GM12878 (cell line): ENCODE data around the gene TEX54. TPM values are rescaled to one million over a fixed set of nuclear protein-coding genes. Genes with fewer than 3 reads are reported as not detected.

Experiments
- CBX3 ChIP-seq: fragments of 200-600 bp; sonication (generic); IDR thresholded peaks from 2 replicates; pipeline ENCODE4 v1.6.1; 2016; ENCODE audit warnings: low read depth, borderline replicate concordance
- CHD2 ChIP-seq: IDR thresholded peaks from 2 replicates; pipeline ENCODE4 v1.6.1; 2011; ENCODE audit warnings: low read depth, low read length, improper control_type of control experiment, borderline replicate concordance
- EP300 ChIP-seq, 2 experiments: fragments of 150-350 bp in 1 of 2; IDR thresholded peaks; 2 replicates each; pipeline ENCODE4 v1.6.1; 2011 to 2012; ENCODE audit warnings: low read depth in 2 of 2, low read length in 2 of 2, borderline replicate concordance in 1 of 2, improper control_type of control experiment in 1 of 2, inconsistent platforms in 1 of 2; ENCODE audit not compliant: control insufficient read depth in 1 of 2
- HSF1 ChIP-seq: fragments of 150-350 bp; IDR thresholded peaks from 2 replicates; pipeline ENCODE4 v1.6.1; 2014; ENCODE audit warnings: mild to moderate bottlenecking, low read depth, low read length
- IRF3 ChIP-seq: fragments of 450-650 bp; IDR thresholded peaks from 2 replicates; pipeline ENCODE4 v1.6.1; 2014; ENCODE audit warnings: mild to moderate bottlenecking
- MXI1 ChIP-seq: fragments of 150-350 bp; IDR thresholded peaks from 2 replicates; pipeline ENCODE4 v1.6.1; 2011; ENCODE audit warnings: low read depth, mild to moderate bottlenecking, inconsistent platforms, low read length, improper control_type of control experiment
- NFXL1 ChIP-seq: fragments of 450-650 bp; IDR thresholded peaks from 2 replicates; pipeline ENCODE4 v1.6.1; 2017; ENCODE audit warnings: antibody characterized with exemption, mild to moderate bottlenecking, borderline replicate concordance
- POLR2AphosphoS5 ChIP-seq: IDR thresholded peaks from 2 replicates; pipeline ENCODE4 v1.6.1; 2011; ENCODE audit warnings: mild to moderate bottlenecking, low read length, inconsistent platforms
- SKIL ChIP-seq: fragments of 450-650 bp; IDR thresholded peaks from 2 replicates; pipeline ENCODE4 v1.6.1; 2017; ENCODE audit warnings: mild to moderate bottlenecking, low read depth, inconsistent platforms; ENCODE audit not compliant: poor library complexity, severe bottlenecking
- SPI1 ChIP-seq: IDR thresholded peaks from 2 replicates; pipeline ENCODE4 v1.6.1; 2011; ENCODE audit warnings: low read depth, mild to moderate bottlenecking, low read length, moderate library complexity, borderline replicate concordance; ENCODE audit not compliant: insufficient read depth
- SREBF2 ChIP-seq: IDR thresholded peaks from 2 replicates; pipeline ENCODE4 v1.6.1; 2012; ENCODE audit warnings: mild to moderate bottlenecking, low read length
- TARDBP ChIP-seq: IDR thresholded peaks from 2 replicates; pipeline ENCODE4 v1.6.1; 2016; ENCODE audit warnings: borderline replicate concordance
- polyA plus RNA-seq, 11 experiments: library from polyadenylated mRNA; depleted of rRNA in 4 of 11; unstranded in 6 of 11; stranded (reverse) in 5 of 11; fragments of >200 nt; fragmentation: Nextera tagmentation in 4 of 11; fragmentation: Illumina TruSeq in 1 of 11; extraction: Ambion mirVana in 4 of 11; extraction: Trizol in 1 of 11; gene quantifications; 1 replicate in 1 of 11; 2 replicates in 10 of 11; pipeline versions ENCODE4 v1.2.1 to v1.2.3, GENCODE V29; 2011 to 2016; ENCODE audit warnings: inconsistent platforms in 2 of 11, missing spikeins in 2 of 11, low read depth in 1 of 11
- total RNA-seq, 4 experiments: library from RNA; depleted of rRNA in 3 of 4; stranded (reverse); fragments of >200 nt in 3 of 4; fragmentation: Illumina TruSeq in 1 of 4; extraction: Trizol in 1 of 4; gene quantifications; 2 replicates each; pipeline versions ENCODE4 v1.2.1 to v1.2.3, GENCODE V29; 2013 to 2021
- TF ChIP-seq, protein P1 (sequence below): fragments of 450-650 bp; IDR thresholded peaks from 2 replicates; pipeline ENCODE4 v1.6.1; 2017; ENCODE audit warnings: mild to moderate bottlenecking, moderate library complexity
- TF ChIP-seq, protein P2 (sequence below): fragments of 450-650 bp; IDR thresholded peaks from 2 replicates; pipeline ENCODE4 v1.6.1; 2017; ENCODE audit warnings: antibody characterized with exemption, mild to moderate bottlenecking, moderate library complexity

The TEX54 gene
- total and polyA plus RNA-seq, 10 of the 15 experiments (the other 5 are each of a cell fraction or from before 2014, with no cell fraction given) = 0.38 to 0.68 (median 0.51) TPM; not detected in 7

- TF ChIP-seq SREBF2 (no peak), IRF3 (no peak), CHD2 (no peak), HSF1 (no peak), POLR2AphosphoS5 (no peak), NFXL1 (no peak), MXI1 (no peak), EP300 (IDR thresholded peaks at IDR 0.05; ENCODE audit: borderline replicate concordance in 1 of 2, control insufficient read depth in 1 of 2, low read depth in 2 of 2, low read length in 2 of 2) (no peak), CBX3 (no peak), SPI1 (no peak), TARDBP (no peak), SKIL (no peak)
- TF ChIP-seq, protein P1, sequence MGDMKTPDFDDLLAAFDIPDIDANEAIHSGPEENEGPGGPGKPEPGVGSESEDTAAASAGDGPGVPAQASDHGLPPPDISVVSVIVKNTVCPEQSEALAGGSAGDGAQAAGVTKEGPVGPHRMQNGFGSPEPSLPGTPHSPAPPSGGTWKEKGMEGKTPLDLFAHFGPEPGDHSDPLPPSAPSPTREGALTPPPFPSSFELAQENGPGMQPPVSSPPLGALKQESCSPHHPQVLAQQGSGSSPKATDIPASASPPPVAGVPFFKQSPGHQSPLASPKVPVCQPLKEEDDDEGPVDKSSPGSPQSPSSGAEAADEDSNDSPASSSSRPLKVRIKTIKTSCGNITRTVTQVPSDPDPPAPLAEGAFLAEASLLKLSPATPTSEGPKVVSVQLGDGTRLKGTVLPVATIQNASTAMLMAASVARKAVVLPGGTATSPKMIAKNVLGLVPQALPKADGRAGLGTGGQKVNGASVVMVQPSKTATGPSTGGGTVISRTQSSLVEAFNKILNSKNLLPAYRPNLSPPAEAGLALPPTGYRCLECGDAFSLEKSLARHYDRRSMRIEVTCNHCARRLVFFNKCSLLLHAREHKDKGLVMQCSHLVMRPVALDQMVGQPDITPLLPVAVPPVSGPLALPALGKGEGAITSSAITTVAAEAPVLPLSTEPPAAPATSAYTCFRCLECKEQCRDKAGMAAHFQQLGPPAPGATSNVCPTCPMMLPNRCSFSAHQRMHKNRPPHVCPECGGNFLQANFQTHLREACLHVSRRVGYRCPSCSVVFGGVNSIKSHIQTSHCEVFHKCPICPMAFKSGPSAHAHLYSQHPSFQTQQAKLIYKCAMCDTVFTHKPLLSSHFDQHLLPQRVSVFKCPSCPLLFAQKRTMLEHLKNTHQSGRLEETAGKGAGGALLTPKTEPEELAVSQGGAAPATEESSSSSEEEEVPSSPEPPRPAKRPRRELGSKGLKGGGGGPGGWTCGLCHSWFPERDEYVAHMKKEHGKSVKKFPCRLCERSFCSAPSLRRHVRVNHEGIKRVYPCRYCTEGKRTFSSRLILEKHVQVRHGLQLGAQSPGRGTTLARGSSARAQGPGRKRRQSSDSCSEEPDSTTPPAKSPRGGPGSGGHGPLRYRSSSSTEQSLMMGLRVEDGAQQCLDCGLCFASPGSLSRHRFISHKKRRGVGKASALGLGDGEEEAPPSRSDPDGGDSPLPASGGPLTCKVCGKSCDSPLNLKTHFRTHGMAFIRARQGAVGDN = no peak; the same call in 1 of the 2 replicates
- TF ChIP-seq, protein P2, sequence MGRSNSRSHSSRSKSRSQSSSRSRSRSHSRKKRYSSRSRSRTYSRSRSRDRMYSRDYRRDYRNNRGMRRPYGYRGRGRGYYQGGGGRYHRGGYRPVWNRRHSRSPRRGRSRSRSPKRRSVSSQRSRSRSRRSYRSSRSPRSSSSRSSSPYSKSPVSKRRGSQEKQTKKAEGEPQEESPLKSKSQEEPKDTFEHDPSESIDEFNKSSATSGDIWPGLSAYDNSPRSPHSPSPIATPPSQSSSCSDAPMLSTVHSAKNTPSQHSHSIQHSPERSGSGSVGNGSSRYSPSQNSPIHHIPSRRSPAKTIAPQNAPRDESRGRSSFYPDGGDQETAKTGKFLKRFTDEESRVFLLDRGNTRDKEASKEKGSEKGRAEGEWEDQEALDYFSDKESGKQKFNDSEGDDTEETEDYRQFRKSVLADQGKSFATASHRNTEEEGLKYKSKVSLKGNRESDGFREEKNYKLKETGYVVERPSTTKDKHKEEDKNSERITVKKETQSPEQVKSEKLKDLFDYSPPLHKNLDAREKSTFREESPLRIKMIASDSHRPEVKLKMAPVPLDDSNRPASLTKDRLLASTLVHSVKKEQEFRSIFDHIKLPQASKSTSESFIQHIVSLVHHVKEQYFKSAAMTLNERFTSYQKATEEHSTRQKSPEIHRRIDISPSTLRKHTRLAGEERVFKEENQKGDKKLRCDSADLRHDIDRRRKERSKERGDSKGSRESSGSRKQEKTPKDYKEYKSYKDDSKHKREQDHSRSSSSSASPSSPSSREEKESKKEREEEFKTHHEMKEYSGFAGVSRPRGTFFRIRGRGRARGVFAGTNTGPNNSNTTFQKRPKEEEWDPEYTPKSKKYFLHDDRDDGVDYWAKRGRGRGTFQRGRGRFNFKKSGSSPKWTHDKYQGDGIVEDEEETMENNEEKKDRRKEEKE = no peak
Observed at GRCh38 chr11:62880231-62880802, 47.7 kb upstream of the TEX54 start (continued).
